Prostate gland (tissue), 2 donors: ENCODE data around the gene VAPA. TPM values are rescaled to one million over a fixed set of nuclear protein-coding genes. Genes with fewer than 3 reads are reported as not detected.
"Not testable (repeated sequence)": the region's sequence is repeated elsewhere in the genome, so short reads cannot be mapped to it uniquely, and the experiment has no call there.

Source experiments
- DNase-seq: peaks from one replicate; pipeline ENCODE4 v3.0.0-alpha.2; 2019; ENCODE audit warnings: low spot score
- H3K27ac ChIP-seq, 2 donors: fragments of 200-600 bp; sonication (generic); 2 replicates each; pipeline ENCODE4 v1.5.1; 2017 to 2019
- H3K27me3 ChIP-seq: fragments of 200-600 bp; sonication (generic); replicated peaks from 2 replicates; pipeline ENCODE4 v1.5.1; 2019; ENCODE audit not compliant: insufficient read depth
- H3K36me3 ChIP-seq, 2 donors: fragments of 200-600 bp; sonication (generic); 1 replicate in 1 of 2; 2 replicates in 1 of 2; pipeline versions ENCODE4 v1.5.1 to v1.8.1; 2017 to 2019
- H3K4me1 ChIP-seq: fragments of 200-600 bp; sonication (generic); replicated peaks from 2 replicates; pipeline ENCODE4 v1.5.1; 2019
- H3K4me3 ChIP-seq, 2 donors: fragments of 200-600 bp; sonication (generic); 2 replicates each; pipeline ENCODE4 v1.5.1; 2017 to 2019
- H3K9me3 ChIP-seq: fragments of 200-600 bp; sonication (generic); 2 replicates; pipeline ENCODE4 v1.5.1; 2017
- POLR2A ChIP-seq: fragments of 450-650 bp; IDR thresholded peaks from one replicate; pipeline ENCODE4 v1.6.1; 2016; ENCODE audit warnings: antibody characterized with exemption, mild to moderate bottlenecking
- POLR2AphosphoS5 ChIP-seq: sonication (generic); formaldehyde crosslinking; IDR thresholded peaks from one replicate; pipeline ENCODE4 v1.6.1; 2017; ENCODE audit warnings: antibody characterized with exemption
- WGBS: methylation state at CpG from one replicate; pipeline ENCODE4 v1.1.5; 2018; 5-methylcytosine and 5-hydroxymethylcytosine counted together
- intact Hi-C: fragments of 100-400 bp; cut with DNase I; formaldehyde crosslinking; loops from one replicate; pipeline ENCODE4 v1.14.2; 2022
- total RNA-seq, 2 donors: library from RNA; depleted of rRNA; stranded (reverse); fragments of >200 nt; gene quantifications; one replicate each; pipeline ENCODE4 v1.1.0, GENCODE V29; 2016
- TF ChIP-seq, protein P1 (sequence below), 4 experiments: fragments of 200-600 bp in 2 of 4; fragments of 450-650 bp in 2 of 4; sonication (generic) in 2 of 4; IDR thresholded peaks; 1 replicate in 3 of 4; 2 replicates in 1 of 4; pipeline ENCODE4 v1.5.1; 2016 to 2019; ENCODE audit warnings: antibody characterized with exemption in 4 of 4, mild to moderate bottlenecking in 2 of 4, moderate library complexity in 2 of 4

Gene VAPA
- total RNA-seq, 2 donors from 2014 or later, result 140 to 183 TPM

DNA sequence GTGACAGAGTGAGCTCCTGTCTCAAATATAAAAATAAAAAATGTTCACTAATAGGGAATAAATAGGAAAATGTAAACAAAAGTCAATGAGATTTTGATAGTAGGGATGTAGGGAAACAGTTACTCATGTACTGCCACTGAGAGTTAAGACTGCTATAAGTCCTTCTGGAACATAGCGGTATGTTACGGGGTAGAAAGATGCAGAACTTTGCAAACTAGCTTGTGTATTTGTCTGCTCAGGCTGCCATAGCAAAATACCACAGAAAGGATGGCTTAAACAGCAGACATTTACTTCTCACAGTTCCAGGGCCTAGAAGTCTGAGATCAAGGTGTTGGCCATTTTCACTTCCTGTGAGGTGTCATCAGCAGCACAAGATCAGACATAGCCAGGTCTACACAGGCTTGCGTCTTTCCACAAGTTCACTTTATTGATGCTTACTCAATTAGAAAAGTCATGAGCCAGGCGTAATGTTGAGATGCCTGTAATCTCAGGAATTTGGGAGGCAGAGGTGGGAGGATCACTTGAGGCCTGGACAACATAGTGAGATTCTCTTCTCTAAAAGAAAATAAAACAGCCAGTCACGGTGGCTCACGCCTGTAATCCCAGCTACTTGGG lies 19.3 kb upstream of the VAPA start:
- TF ChIP-seq, protein P1, sequence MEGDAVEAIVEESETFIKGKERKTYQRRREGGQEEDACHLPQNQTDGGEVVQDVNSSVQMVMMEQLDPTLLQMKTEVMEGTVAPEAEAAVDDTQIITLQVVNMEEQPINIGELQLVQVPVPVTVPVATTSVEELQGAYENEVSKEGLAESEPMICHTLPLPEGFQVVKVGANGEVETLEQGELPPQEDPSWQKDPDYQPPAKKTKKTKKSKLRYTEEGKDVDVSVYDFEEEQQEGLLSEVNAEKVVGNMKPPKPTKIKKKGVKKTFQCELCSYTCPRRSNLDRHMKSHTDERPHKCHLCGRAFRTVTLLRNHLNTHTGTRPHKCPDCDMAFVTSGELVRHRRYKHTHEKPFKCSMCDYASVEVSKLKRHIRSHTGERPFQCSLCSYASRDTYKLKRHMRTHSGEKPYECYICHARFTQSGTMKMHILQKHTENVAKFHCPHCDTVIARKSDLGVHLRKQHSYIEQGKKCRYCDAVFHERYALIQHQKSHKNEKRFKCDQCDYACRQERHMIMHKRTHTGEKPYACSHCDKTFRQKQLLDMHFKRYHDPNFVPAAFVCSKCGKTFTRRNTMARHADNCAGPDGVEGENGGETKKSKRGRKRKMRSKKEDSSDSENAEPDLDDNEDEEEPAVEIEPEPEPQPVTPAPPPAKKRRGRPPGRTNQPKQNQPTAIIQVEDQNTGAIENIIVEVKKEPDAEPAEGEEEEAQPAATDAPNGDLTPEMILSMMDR (IDR thresholded peaks at IDR 0.05), result no peak
- TF ChIP-seq POLR2A (no peak), POLR2AphosphoS5 (no peak)
- Histone ChIP-seq H3K9me3 (no peaks in the 10 kb centered on the region), H3K27me3 (no peaks in the 10 kb centered on the region), H3K36me3 (no peaks in the 10 kb centered on the region), H3K27ac (no peak overlapping the region), H3K4me3 (no peak overlapping the region), H3K4me1 (no peaks in the 10 kb centered on the region)
- no peak for DNase-seq
- intact Hi-C loops, result no loop called here
- 92% methylated on average over 6 of the region's 6 CpGs for WGBS

DNA sequence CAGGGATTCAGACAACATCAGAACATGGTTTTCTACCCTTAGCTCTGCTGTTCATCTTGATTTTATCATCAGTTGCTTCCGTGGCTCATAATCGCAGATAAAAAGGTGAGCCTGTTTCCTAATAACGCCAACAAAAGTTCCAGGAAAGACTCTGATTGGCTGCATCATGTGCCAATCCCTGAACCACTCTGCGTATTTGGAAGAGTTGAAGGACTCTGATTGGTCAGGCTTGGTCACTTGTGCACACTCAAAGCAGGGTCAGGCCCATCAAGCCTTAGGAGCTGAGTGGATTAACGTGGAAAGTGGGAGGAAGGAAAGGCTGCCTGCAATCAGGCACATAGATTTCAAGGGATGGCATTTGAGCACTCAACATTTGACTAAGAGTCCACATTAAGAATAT lies 16.7 kb upstream of the VAPA start:
- no peak overlapping the region for H3K27ac ChIP-seq
- WGBS, result 92% methylated on average over 5 of the region's 5 CpGs

DNA sequence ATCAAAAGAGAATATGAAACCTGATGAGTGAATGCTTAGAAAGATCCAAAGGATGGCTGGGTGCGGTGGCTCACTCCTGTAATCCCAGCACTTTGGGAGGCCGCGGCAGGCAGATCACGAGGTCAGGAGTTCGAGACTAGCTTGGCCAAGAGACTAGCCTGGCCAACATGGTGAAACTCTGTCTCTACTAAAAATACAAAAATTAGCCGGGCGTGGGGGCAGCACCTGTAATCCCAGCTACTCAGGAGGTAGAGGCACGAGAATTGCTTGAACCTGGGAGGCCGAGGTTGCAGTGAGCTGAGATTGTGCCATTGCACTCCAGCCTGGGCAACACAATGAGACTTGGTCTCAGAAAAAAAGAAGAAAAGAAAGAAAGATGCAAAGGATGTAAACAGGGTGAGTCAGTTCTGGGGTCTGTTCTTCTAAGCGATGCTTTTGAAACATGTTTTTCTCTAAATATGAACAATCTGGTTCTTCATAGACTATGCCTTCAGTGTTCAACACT lies 16.0 kb upstream of the VAPA start:
- H3K4me1 ChIP-seq, H3K4me3 ChIP-seq, H3K9me3 ChIP-seq, H3K27me3 ChIP-seq, DNase-seq, intact Hi-C loops, H3K36me3 ChIP-seq, H3K27ac ChIP-seq: not testable (repeated sequence)
- 93% methylated on average over 10 of the region's 10 CpGs for WGBS

More for the DNA sequence above, 16.7 kb upstream of the VAPA start:
- TF ChIP-seq POLR2AphosphoS5 (no peak), POLR2A (no peak)
- TF ChIP-seq, protein P1 (IDR thresholded peaks at IDR 0.05), result no peak
- H3K36me3 ChIP-seq, result no peaks in the 10 kb centered on the region
- DNase-seq, result no peak
- intact Hi-C loops, result no loop called here
- H3K27me3 ChIP-seq, result no peaks in the 10 kb centered on the region
- no peaks in the 10 kb centered on the region for H3K4me1 ChIP-seq
- no peak overlapping the region for H3K4me3 ChIP-seq
- H3K9me3 ChIP-seq, result no peaks in the 10 kb centered on the region

DNA sequence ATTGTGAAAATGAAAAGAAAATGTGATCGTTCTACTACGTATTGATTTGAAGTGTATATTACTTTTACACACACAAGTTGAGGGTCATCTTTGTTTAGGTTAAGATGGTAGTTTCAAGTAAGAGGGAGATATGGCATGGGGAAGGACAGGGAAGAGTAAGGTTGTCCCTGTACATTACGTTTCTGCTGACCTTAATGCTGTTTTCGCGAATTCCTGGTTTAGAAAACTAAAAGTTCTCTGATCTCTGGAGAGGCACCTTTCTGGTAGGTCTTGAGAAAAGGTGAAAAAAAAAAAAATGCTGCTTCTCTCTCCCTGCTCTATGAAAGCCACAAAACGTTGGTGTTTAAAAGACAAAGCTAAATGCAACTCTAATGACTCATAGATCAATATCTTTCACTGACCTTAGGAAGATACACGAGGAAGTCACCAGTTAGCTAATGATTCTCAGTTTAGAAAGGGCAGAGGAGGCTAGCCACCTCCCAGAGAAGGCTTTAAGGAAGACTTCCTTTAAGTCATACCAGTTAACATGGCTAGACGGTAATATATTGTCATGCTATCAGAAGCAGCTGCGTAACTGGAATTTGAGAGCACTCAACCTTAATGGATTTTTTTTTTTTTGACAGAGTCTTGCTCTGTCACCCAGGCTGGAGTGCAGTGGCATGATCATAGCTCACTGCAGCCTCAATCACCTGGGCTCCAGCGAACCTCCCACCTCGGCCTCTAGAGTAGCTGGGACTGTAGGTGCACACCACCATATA lies 14.8 kb upstream of the VAPA start:
- WGBS, result 77% methylated on average over 11 of the region's 11 CpGs
- TF ChIP-seq POLR2AphosphoS5 (no peak), POLR2A (no peak)
- TF ChIP-seq, protein P1 (IDR thresholded peaks at IDR 0.05), result no peak
- Histone ChIP-seq H3K36me3 (no peaks in the 10 kb centered on the region), H3K27me3 (no peaks in the 10 kb centered on the region), H3K4me1 (no peaks in the 10 kb centered on the region), H3K27ac (no peak overlapping the region), H3K4me3 (no peak overlapping the region), H3K9me3 (no peaks in the 10 kb centered on the region)
- intact Hi-C loops, result no loop called here
- DNase-seq, result no peak

DNA sequence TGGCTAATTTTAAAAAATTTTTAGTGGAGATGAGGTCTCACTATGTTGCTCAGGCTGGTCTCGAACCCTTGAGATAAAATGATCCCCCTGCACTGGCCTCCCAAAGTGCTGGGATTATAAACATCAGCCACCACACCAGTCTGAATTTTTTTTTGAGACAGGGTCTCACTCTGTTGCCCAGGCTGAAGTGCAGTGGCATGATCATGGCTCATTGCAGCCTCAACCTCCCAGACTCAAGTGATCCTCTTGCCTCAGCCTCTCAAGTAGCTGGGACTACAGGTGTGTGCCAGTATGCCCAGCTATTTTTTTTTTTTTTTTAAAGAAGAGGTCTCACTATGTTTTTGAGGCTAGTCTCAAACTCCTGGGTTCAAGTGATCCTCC lies 14.3 kb upstream of the VAPA start:
- H3K36me3 ChIP-seq, H3K4me3 ChIP-seq, H3K4me1 ChIP-seq, intact Hi-C loops, H3K27ac ChIP-seq, DNase-seq, H3K9me3 ChIP-seq, H3K27me3 ChIP-seq: not testable (repeated sequence)
- 93% methylated on average over 1 of the region's 1 CpG for WGBS

DNA sequence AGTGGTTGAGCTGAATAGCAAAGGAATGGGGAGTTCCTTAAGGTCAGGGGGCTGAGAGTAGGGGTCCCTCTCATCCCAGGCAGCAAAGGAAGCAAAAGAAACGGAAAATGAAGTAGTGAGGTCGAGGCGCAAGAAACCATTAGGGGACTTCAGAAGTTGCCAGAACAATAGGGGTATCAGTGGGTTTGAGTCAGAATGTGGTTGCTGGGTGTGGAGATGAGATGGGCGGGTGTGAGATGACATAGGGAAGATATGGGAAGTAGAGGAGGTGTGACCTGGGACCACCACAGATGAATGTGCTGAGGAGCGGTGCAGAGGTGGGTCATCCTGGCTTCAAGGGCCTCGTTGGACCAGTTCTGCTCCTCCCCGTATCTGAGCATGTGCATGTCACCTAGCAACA lies 13.1 kb upstream of the VAPA start:
- Histone ChIP-seq H3K27me3 (no peaks in the 10 kb centered on the region), H3K4me1 (no peaks in the 10 kb centered on the region), H3K36me3 (no peaks in the 10 kb centered on the region), H3K9me3 (no peaks in the 10 kb centered on the region), H3K4me3 (no peak overlapping the region), H3K27ac (no peak overlapping the region)
- TF ChIP-seq, protein P1 (IDR thresholded peaks at IDR 0.05), result no peak
- TF ChIP-seq POLR2A (no peak), POLR2AphosphoS5 (no peak)
- 83% methylated on average over 7 of the region's 7 CpGs for WGBS
- intact Hi-C loops, result no loop called here
- no peak for DNase-seq
